Transverse colon (tissue), 4 donors: ENCODE measurements around the gene HAND2. TPM values are rescaled to one million over a fixed set of nuclear protein-coding genes. Genes with fewer than 3 reads are reported as not detected.

Experiments
- DNase-seq: peaks from one replicate; pipeline ENCODE4 v3.0.0-alpha.2; 2019
- H3K27ac ChIP-seq, 4 donors: fragments of 200-600 bp; sonication (generic); 2 replicates each; pipeline ENCODE4 v1.5.1; 2016 to 2018; ENCODE audit warnings: inconsistent platforms in 4 of 4
- H3K27me3 ChIP-seq: fragments of 200-600 bp; sonication (generic); 2 replicates; pipeline ENCODE4 v1.5.1; 2017; ENCODE audit warnings: inconsistent platforms
- H3K36me3 ChIP-seq, 4 donors: fragments of 200-600 bp; sonication (generic); 2 replicates each; pipeline ENCODE4 v1.5.1; 2017 to 2019; ENCODE audit warnings: inconsistent platforms in 4 of 4
- H3K4me1 ChIP-seq, 4 donors: fragments of 200-600 bp; sonication (generic); 2 replicates each; pipeline ENCODE4 v1.5.1; 2017 to 2020; ENCODE audit warnings: inconsistent platforms in 4 of 4
- H3K4me3 ChIP-seq, 4 donors: fragments of 200-600 bp; sonication (generic); 1 replicate in 1 of 4; 2 replicates in 3 of 4; pipeline versions ENCODE4 v1.5.1 to v1.6.1; 2017 to 2019; ENCODE audit warnings: inconsistent platforms in 4 of 4
- H3K9me3 ChIP-seq, 2 donors: fragments of 200-600 bp; sonication (generic); 2 replicates each; pipeline ENCODE4 v1.5.1; 2017 to 2019; ENCODE audit warnings: inconsistent platforms in 2 of 2
- EP300 ChIP-seq: sonication (generic); formaldehyde crosslinking; IDR thresholded peaks from one replicate; pipeline ENCODE4 v1.6.1; 2017; ENCODE audit warnings: antibody characterized with exemption, low read depth
- POLR2A ChIP-seq: fragments of 450-650 bp; IDR thresholded peaks from one replicate; pipeline ENCODE4 v1.6.1; 2016; ENCODE audit warnings: antibody characterized with exemption, mild to moderate bottlenecking, moderate library complexity
- POLR2AphosphoS5 ChIP-seq, 3 donors: sonication (generic); formaldehyde crosslinking; IDR thresholded peaks; one replicate each; pipeline ENCODE4 v1.6.1; 2016; ENCODE audit warnings: antibody characterized with exemption in 3 of 3
- WGBS, 2 donors: methylation state at CpG; one replicate each; pipeline ENCODE4 v1.1.5; 2018; ENCODE audit warnings: low coverage in 1 of 2; 5-methylcytosine and 5-hydroxymethylcytosine counted together
- in situ Hi-C, 4 donors: fragments of 200-750 bp; cut with MboI; loops; one replicate each; pipeline versions ENCODE4 v1.15.0 to v1.15.1; 2017; ENCODE audit warnings: low sequenced_read_pairs in 3 of 4, low pct_ligation_motif_present in 1 of 4, low pct_unique_long_range_greater_than_20kb in 1 of 4
- intact Hi-C: fragments of 100-400 bp; cut with DNase I; formaldehyde crosslinking; loops from one replicate; pipeline ENCODE4 v1.15.1; 2023; ENCODE audit warnings: low total_unique reads
- total RNA-seq, 4 donors: library from RNA; depleted of rRNA; stranded (reverse); fragments of >200 nt; gene quantifications; one replicate each; pipeline ENCODE4 v1.1.0, GENCODE V29; 2016
- TF ChIP-seq, protein P1 (sequence below), 5 experiments: fragments of 200-600 bp in 3 of 5; fragments of 450-650 bp in 2 of 5; sonication (generic) in 3 of 5; IDR thresholded peaks; 1 replicate in 2 of 5; 2 replicates in 3 of 5; pipeline ENCODE4 v1.5.1; 2016 to 2017; ENCODE audit warnings: antibody characterized with exemption in 5 of 5, inconsistent platforms in 3 of 5, mild to moderate bottlenecking in 2 of 5, moderate library complexity in 1 of 5

Gene HAND2
- total RNA-seq, 4 donors from 2014 or later = 24.6 to 87.6 (median 40.9) TPM

DNA sequence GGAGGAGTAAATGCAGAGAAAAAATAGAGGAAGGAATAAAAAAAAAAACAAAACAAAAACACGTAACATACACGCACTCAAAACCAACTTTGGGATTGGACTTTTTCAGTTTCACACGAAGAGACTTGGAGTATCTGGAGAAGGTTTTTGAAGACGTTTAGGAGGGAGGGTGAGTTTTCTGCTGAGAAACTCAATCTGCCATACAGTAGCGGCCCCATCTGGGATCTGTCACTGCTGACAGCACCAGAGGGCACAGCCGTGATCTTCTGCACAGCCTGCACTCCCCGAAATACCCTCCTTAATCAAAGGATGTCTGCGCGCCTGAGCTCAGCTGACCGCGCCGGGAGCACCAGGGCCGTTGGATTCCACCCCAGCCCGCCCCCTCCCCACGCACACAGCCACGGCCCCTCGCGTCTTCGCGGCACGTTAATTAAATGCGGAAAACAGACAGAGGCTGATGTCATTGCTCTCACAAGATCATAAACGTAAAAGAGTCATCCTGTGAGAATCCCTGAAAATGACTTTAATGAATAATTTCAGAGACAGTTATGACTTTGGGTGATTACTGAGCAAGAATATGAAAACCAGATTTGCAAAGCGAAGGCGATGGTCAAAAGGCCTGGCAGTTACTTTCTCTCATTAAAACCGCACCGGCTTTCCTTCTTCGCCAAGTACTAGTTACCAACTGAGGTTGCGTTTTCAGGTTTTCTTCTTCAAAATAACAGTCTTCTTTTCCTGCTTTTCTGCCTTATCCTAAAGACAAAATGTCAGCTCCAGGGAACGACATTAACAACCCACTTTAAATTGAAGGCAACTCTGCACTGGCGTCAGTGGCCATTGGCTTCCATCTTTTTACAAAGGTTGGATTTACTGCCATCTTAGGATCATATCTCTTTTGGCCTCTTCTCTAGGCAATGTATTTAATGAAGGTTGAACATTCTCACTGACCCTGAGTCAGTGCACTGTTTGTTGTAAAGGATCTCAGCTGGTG lies 10.6 kb downstream of the HAND2 start:
- 35 to 39% methylated on average over 15 to 31 of the region's 31 CpGs for WGBS, 2 donors
- H3K36me3 ChIP-seq = no peaks in the 10 kb centered on the region
- in situ Hi-C loops (loop anchor here (25.0 kb wide), 2 partner anchors 618 to 643 kb away; no protein-coding TSS in a partner anchor), intact Hi-C loops (loop anchor here (5.0 kb wide), 2 partner anchors 473 to 638 kb away; no protein-coding TSS in a partner anchor)
- peaks cover 4 to 60% (median 31%) of the 10 kb centered on the region in 4 donors for H3K4me1 ChIP-seq
- no peak for TF ChIP-seq EP300
- peak; percentile 48 to 68 (median 56) for TF ChIP-seq POLR2AphosphoS5 (IDR thresholded peaks at IDR 0.05)
- H3K4me3 ChIP-seq = peak overlapping the region; percentile 16 to 40 (median 23)
- no peaks in the 10 kb centered on the region for H3K9me3 ChIP-seq
- peak overlapping the region; percentile 82 to 95 (median 89) for H3K27ac ChIP-seq
- H3K27me3 ChIP-seq = peaks cover 100% of the 10 kb centered on the region
- DNase-seq = no peak

DNA sequence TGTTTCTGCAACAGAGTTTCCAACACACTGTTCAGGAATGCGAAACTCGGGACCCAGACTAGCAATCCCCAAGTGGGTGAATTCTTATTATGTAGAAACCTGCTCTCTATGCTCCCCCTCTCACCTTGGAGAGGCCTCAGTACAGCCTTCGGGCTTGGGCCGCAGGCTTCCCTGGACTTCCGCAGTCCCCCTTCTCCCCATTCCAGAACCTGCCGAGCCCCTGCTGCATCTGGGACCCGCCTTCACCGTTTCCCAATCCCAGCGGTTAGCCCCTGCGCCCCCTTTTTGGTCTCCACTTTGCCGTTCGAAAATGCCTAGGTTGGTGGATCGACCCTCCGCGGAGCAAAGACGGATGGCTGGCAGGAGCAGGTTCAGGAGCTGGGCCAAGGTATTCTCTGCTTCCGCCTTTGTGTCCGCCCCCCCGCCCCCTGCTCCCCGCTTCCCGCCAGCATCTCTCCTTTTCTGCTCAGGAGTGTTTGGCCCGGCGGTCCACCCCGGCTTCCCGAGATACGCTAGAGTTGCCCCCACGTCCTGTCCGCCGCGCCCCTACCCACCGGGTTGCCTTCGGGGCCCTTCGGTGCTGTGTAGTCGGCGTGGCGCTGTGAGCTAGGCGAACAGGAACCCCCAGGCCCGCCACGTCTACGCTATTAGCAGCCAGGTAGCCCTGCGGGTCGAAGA lies 11.5 kb downstream of the HAND2 start:
- peak overlapping the region; percentile 82 to 95 (median 89) for H3K27ac ChIP-seq
- TF ChIP-seq, protein P1, sequence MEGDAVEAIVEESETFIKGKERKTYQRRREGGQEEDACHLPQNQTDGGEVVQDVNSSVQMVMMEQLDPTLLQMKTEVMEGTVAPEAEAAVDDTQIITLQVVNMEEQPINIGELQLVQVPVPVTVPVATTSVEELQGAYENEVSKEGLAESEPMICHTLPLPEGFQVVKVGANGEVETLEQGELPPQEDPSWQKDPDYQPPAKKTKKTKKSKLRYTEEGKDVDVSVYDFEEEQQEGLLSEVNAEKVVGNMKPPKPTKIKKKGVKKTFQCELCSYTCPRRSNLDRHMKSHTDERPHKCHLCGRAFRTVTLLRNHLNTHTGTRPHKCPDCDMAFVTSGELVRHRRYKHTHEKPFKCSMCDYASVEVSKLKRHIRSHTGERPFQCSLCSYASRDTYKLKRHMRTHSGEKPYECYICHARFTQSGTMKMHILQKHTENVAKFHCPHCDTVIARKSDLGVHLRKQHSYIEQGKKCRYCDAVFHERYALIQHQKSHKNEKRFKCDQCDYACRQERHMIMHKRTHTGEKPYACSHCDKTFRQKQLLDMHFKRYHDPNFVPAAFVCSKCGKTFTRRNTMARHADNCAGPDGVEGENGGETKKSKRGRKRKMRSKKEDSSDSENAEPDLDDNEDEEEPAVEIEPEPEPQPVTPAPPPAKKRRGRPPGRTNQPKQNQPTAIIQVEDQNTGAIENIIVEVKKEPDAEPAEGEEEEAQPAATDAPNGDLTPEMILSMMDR (IDR thresholded peaks at IDR 0.05) = no peak
- no peak for TF ChIP-seq EP300
- TF ChIP-seq POLR2A = no peak
- TF ChIP-seq POLR2AphosphoS5 (IDR thresholded peaks at IDR 0.05) = no peak
- in situ Hi-C loops (loop anchor here (25.0 kb wide), 2 partner anchors 619 to 644 kb away; no protein-coding TSS in a partner anchor), intact Hi-C loops (loop anchor here (5.0 kb wide), 2 partner anchors 474 to 639 kb away; no protein-coding TSS in a partner anchor)
- no peak for DNase-seq
- WGBS, 2 donors = 19 to 26% methylated on average over 6 to 36 of the region's 42 CpGs
- H3K4me3 ChIP-seq = peak overlapping the region; percentile 16 to 40 (median 23)
- no peaks in the 10 kb centered on the region for H3K36me3 ChIP-seq
- H3K27me3 ChIP-seq = peaks cover 100% of the 10 kb centered on the region
- peaks cover 4 to 60% (median 31%) of the 10 kb centered on the region in 4 donors for H3K4me1 ChIP-seq
- no peaks in the 10 kb centered on the region for H3K9me3 ChIP-seq

DNA sequence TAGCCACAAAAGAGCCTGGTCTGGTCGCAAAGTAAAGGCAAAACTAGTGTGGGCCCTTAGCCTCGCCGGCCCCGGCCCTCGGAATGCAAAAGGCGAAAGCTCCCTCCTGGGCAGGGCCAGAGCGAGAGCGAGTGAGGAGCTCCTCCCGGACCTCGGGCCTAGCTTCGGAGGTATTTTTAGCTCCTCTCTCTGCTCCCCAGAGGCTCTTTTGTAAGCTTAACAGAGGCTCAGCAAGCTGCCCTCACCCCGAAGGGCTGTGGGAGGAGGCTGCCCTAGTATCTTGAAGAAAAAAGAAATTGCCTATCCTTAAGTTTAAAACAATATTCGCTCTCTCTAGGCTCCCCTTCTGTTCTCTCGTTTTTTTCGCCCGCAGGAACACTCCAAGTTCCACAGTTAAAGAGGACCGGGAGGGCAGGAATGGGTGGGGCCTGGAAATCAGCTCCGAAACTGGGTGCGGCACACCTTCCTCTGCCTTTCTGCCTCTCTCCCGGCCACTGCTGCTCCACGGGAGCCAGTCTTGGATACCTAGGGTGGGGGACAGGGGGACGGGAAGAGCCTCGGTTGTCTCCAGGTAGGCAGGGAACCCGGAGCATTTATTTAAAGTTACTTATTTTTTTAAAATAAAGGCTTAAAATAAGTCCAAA lies 12.1 kb downstream of the HAND2 start:
- H3K36me3 ChIP-seq = no peaks in the 10 kb centered on the region
- H3K9me3 ChIP-seq = no peaks in the 10 kb centered on the region
- DNase-seq = peak; percentile 50
- H3K4me3 ChIP-seq = peak overlapping the region in 3 of 4 donors; percentile 21 to 40 (median 25)
- TF ChIP-seq POLR2AphosphoS5 (IDR thresholded peaks at IDR 0.05) = no peak
- TF ChIP-seq EP300 = no peak
- TF ChIP-seq POLR2A = no peak
- TF ChIP-seq, protein P1 (IDR thresholded peaks at IDR 0.05) = no peak
- in situ Hi-C loops = loop anchor here (25.0 kb wide), 2 partner anchors 619 to 644 kb away; no protein-coding TSS in a partner anchor
- H3K27me3 ChIP-seq = peaks cover 100% of the 10 kb centered on the region
- intact Hi-C loops = loop anchor here (5.0 kb wide), 2 partner anchors 474 to 639 kb away; no protein-coding TSS in a partner anchor
- peak overlapping the region; percentile 82 to 95 (median 89) for H3K27ac ChIP-seq
- peaks cover 4 to 59% (median 31%) of the 10 kb centered on the region in 4 donors for H3K4me1 ChIP-seq
- WGBS, 2 donors = 11 to 22% methylated on average over 8 to 24 of the region's 24 CpGs
